ENCODE measurements around the gene PLXDC1.

DNA sequence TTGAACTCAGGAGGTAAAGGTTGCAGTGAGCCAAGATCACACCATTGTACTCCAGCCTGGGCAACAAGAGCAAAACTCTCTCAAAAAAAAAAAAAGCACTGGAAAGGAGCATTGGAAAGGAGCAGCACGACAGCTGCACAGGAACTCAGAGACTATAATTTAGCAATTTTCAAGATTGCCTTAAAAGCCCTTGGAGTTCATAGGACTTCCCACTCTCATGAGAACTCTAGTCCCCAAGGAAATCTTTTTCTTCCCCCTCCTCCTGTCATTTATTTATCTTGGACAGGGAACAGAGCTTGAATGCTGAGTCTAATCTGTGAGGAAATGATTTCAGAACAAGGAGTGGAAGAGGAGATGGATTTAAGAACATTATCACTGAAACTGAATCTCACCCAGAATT lies 69.0 kb downstream of the PLXDC1 start:
- TF ChIP-seq, protein P1, sequence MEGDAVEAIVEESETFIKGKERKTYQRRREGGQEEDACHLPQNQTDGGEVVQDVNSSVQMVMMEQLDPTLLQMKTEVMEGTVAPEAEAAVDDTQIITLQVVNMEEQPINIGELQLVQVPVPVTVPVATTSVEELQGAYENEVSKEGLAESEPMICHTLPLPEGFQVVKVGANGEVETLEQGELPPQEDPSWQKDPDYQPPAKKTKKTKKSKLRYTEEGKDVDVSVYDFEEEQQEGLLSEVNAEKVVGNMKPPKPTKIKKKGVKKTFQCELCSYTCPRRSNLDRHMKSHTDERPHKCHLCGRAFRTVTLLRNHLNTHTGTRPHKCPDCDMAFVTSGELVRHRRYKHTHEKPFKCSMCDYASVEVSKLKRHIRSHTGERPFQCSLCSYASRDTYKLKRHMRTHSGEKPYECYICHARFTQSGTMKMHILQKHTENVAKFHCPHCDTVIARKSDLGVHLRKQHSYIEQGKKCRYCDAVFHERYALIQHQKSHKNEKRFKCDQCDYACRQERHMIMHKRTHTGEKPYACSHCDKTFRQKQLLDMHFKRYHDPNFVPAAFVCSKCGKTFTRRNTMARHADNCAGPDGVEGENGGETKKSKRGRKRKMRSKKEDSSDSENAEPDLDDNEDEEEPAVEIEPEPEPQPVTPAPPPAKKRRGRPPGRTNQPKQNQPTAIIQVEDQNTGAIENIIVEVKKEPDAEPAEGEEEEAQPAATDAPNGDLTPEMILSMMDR (conservative IDR thresholded peaks at IDR 0.05 in 1 of 2, IDR thresholded peaks at IDR 0.05 in 1 of 2; ENCODE audit: low read depth in 1 of 2, low read length in 2 of 2), result no peak
- TF ChIP-seq EZH2 (IDR thresholded peaks at IDR 0.05; ENCODE audit: low read length, missing control alignments), result no peak

Measured in fibroblast of lung (primary cell).